GM12892 (cell line): ENCODE measurements around the gene KCTD2.

Source experiments
- POLR2A ChIP-seq: IDR thresholded peaks from 2 replicates; pipeline ENCODE4 v1.6.1; 2011; ENCODE audit warnings: low read depth, low read length, control low read depth
- POLR2AphosphoS5 ChIP-seq: IDR thresholded peaks from 2 replicates; pipeline ENCODE4 v1.6.1; 2011; ENCODE audit warnings: low read depth, low read length, control low read depth
- TAF1 ChIP-seq: IDR thresholded peaks from 2 replicates; pipeline ENCODE4 v1.6.1; 2011; ENCODE audit warnings: low read depth, mild to moderate bottlenecking, control low read depth, low read length, borderline replicate concordance

- TF ChIP-seq POLR2A = no peak
- TF ChIP-seq POLR2AphosphoS5 = no peak
- no peak for TF ChIP-seq TAF1
Observed at GRCh38 chr17:75064460-75064859, 17.4 kb downstream of the KCTD2 start.
